ENCODE results near the gene STOX2. TPM values are rescaled to one million over a fixed set of nuclear protein-coding genes. Genes with fewer than 3 reads are reported as not detected.
A peak's percentile ranks its signal among the peaks of the same experiment; 100 is the strongest.

Gene STOX2
- total RNA-seq, 1 donor from 2014 or later = 26.7 TPM

DNA sequence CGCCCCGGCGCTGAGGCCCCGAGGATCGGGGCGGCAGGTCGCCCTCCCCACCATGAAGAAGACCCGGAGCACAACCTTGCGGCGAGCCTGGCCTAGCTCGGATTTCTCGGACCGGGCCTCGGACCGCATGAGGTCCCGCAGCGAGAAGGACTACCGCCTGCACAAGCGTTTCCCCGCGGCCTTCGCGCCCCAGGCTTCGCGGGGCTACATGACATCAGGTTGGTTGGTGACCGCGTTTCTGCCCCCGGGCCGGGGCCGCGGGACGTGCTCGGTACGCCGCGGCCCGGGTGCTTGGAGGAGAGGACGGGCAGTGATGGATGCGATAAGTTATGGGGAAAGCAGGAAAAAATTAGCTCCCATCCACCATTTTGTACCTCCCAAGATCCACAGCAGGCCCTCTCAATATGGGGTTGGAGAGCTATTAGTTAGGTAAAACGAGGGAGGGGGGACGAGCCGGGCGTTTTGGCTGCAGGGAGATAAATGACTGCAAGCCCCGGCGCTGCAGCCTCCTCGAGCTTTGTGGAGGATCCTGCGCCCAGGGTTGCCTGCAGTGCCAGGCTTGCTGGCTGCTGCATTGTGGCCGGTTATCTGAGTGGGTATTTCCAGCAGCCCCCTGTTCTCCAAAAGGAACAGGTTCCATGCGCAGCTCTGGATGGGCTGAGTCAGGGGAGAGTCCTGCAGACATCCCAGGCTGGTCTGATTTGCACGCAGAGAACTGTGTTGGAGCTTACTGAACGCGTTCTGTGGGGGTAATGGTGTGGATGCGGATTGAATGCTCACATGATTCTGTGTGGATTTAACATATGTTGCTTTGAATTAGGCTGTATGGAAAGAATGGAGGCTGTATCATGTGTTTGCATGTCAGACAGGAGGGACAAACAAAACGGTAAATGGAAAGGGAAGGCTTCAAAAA is 1.9 kb downstream of the STOX2 start:
- H3K27ac Mint-ChIP-seq (ENCODE audit: unreplicated experiment) = peak overlapping the region; percentile 89
- TF ChIP-seq, protein P1, sequence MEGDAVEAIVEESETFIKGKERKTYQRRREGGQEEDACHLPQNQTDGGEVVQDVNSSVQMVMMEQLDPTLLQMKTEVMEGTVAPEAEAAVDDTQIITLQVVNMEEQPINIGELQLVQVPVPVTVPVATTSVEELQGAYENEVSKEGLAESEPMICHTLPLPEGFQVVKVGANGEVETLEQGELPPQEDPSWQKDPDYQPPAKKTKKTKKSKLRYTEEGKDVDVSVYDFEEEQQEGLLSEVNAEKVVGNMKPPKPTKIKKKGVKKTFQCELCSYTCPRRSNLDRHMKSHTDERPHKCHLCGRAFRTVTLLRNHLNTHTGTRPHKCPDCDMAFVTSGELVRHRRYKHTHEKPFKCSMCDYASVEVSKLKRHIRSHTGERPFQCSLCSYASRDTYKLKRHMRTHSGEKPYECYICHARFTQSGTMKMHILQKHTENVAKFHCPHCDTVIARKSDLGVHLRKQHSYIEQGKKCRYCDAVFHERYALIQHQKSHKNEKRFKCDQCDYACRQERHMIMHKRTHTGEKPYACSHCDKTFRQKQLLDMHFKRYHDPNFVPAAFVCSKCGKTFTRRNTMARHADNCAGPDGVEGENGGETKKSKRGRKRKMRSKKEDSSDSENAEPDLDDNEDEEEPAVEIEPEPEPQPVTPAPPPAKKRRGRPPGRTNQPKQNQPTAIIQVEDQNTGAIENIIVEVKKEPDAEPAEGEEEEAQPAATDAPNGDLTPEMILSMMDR (conservative IDR thresholded peaks at IDR 0.05) = no peak
- peak; percentile 36 for DNase-seq (ENCODE audit: low read depth, low spot score)

DNA sequence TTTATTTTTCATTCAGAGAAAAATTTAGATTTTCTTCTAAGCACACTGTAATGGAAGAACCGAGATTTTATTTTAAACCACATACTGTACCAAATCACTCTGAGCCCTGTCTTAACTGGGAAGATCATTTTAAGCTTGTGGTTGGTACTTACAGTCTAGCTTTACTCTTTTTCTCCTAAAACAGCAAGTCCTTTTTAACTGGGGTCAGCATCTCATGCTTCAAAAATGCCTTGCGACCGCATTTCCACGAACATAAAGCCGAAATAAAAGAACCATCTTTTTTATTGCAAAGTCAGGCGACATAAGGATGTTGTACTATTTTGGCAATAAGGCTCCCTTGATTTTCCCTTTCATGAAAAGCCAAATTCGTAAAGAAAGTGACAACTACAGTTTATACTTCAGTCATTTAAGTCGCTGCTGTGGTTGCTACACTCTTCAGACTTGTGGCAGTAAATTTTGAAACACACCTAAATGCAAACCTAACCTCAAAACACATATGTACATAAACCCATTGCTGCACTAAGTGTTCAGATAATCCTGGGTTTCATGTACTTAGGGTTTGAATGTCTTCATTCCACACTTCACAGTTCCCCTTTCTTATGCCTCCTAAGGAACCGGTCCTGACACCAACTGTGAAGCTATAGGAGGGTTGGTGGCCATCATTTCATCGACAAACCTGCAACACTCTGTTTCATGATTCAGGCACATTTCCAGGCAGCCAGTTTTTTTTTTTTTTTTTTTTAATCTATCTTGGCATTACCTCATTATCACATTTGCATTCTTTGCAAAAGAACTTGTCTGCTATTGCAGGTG is 3.0 kb downstream of the STOX2 start:
- H3K27me3 Mint-ChIP-seq (ENCODE audit: low read depth) = no peaks in the 10 kb centered on the region
- H3K4me3 Mint-ChIP-seq = no peak overlapping the region
- peaks cover 3% of the 10 kb centered on the region for H3K36me3 Mint-ChIP-seq (ENCODE audit: low read depth)
- H3K4me1 Mint-ChIP-seq = peaks cover 13% of the 10 kb centered on the region
- DNase-seq (ENCODE audit: low read depth, low spot score) = no peak
- H3K9me3 Mint-ChIP-seq = peaks cover 4% of the 10 kb centered on the region
- TF ChIP-seq, protein P1 (conservative IDR thresholded peaks at IDR 0.05) = no peak
- H3K27ac Mint-ChIP-seq (ENCODE audit: unreplicated experiment) = no peak overlapping the region

More for the DNA sequence above, 1.9 kb downstream of the STOX2 start:
- H3K27me3 Mint-ChIP-seq (ENCODE audit: low read depth) = no peaks in the 10 kb centered on the region
- H3K36me3 Mint-ChIP-seq (ENCODE audit: low read depth) = peaks cover 3% of the 10 kb centered on the region
- H3K4me1 Mint-ChIP-seq = peaks cover 14% of the 10 kb centered on the region
- no peak overlapping the region for H3K4me3 Mint-ChIP-seq
- peaks cover 6% of the 10 kb centered on the region for H3K9me3 Mint-ChIP-seq

DNA sequence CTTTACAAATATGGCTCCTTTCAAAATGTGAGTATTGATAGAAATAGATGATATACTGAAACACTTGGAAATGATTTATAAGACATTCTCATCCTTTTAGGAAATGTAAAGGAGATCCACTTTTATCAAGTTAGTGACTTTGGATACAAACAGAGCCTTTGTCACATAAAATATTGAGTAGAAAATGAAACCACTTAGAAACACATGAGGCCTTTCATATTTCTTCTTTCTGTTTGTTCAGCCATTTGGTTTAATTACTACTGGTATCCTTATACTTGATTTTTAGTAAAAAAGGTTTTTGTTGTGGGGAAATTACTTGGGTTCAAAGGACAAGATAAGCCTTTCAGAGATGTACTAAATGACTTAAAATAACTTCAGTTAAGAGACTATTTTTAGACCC is 4.1 kb downstream of the STOX2 start:
- Mint-ChIP-seq H3K36me3 (ENCODE audit: low read depth) (peaks cover 6% of the 10 kb centered on the region), H3K27me3 (ENCODE audit: low read depth) (no peaks in the 10 kb centered on the region), H3K4me3 (no peak overlapping the region), H3K27ac (ENCODE audit: unreplicated experiment) (no peak overlapping the region), H3K4me1 (peaks cover 6% of the 10 kb centered on the region), H3K9me3 (no peaks in the 10 kb centered on the region)
- TF ChIP-seq, protein P1 (conservative IDR thresholded peaks at IDR 0.05) = no peak
- DNase-seq (ENCODE audit: low read depth, low spot score) = no peak

DNA sequence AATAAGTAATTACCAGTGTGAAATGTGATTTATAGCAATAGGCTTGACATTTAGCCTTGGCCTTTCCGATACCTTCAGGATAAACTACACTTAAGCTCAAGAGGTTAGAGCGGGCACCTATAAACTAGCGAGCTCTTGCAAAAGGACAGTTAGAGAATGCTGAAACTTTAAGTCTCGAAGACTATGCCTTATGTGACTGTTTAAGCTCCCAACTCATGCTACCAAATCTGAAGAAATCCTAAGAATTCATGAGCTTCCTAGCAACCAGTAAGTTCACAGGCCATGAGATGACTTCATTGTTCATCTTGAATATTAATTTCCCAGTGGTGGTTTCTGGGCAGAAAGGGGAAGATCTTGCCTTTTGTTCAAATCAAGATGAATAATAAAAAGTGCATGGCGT is 4.7 kb downstream of the STOX2 start:
- H3K36me3 Mint-ChIP-seq (ENCODE audit: low read depth) = peaks cover 6% of the 10 kb centered on the region
- H3K4me3 Mint-ChIP-seq = no peak overlapping the region
- no peak for DNase-seq (ENCODE audit: low read depth, low spot score)
- H3K27me3 Mint-ChIP-seq (ENCODE audit: low read depth) = no peaks in the 10 kb centered on the region
- TF ChIP-seq, protein P1 (conservative IDR thresholded peaks at IDR 0.05) = no peak
- H3K27ac Mint-ChIP-seq (ENCODE audit: unreplicated experiment) = no peak overlapping the region
- no peaks in the 10 kb centered on the region for H3K9me3 Mint-ChIP-seq
- peaks cover 2% of the 10 kb centered on the region for H3K4me1 Mint-ChIP-seq

DNA sequence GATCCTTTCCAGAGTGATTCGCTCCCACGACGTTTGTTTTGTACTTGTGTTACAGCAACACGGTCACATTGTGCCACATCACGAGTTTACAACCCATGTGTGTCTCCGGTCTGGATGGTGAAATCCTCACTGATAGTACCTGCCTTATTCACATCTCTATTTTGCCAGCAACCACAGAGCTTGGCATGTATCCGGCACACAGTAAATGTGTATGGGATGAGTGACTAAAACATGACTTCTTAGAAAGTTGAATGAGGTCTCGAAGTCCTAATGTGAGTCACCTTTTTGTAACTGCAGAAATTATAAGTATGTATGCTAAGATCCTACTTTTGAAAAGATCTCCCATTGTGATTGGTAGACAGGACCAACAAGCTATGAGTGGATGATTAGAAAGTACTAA is 7.5 kb downstream of the STOX2 start:
- no peaks in the 10 kb centered on the region for H3K4me1 Mint-ChIP-seq
- DNase-seq (ENCODE audit: low read depth, low spot score) = no peak
- H3K9me3 Mint-ChIP-seq = no peaks in the 10 kb centered on the region
- H3K36me3 Mint-ChIP-seq (ENCODE audit: low read depth) = peaks cover 9% of the 10 kb centered on the region
- TF ChIP-seq, protein P1 (conservative IDR thresholded peaks at IDR 0.05) = no peak
- no peaks in the 10 kb centered on the region for H3K27me3 Mint-ChIP-seq (ENCODE audit: low read depth)
- H3K27ac Mint-ChIP-seq (ENCODE audit: unreplicated experiment) = no peak overlapping the region
- no peak overlapping the region for H3K4me3 Mint-ChIP-seq
